ENCODE data around the gene FAM216A.
"Not testable (repeated sequence)": the region's sequence is repeated elsewhere in the genome, so short reads cannot be mapped to it uniquely, and the experiment has no call there.

FAM216A gene

GRCh38 chr12:110501752-110502738 lies 33.4 kb downstream of the FAM216A start, which contains the start of the genes RAD9B and VPS29:
TSS of gene RAD9B (plus strand) at chr12:110502331. CDS start at chr12:110502338, 7 bp downstream.
TSS of gene VPS29 (minus strand) at chr12:110502111. CDS start at chr12:110502051, 60 bp downstream.
- DNase-seq: peak; percentile 96 to 98

GRCh38 chr12:110503432-110503831 lies 34.8 kb downstream of the FAM216A start:
- no peak for DNase-seq

- no peak for DNase-seq
Observed at GRCh38 chr12:110505332-110505731, 36.7 kb downstream of the FAM216A start.

- DNase-seq: no peak
Observed at GRCh38 chr12:110508071-110508586, 39.5 kb downstream of the FAM216A start.

DNA sequence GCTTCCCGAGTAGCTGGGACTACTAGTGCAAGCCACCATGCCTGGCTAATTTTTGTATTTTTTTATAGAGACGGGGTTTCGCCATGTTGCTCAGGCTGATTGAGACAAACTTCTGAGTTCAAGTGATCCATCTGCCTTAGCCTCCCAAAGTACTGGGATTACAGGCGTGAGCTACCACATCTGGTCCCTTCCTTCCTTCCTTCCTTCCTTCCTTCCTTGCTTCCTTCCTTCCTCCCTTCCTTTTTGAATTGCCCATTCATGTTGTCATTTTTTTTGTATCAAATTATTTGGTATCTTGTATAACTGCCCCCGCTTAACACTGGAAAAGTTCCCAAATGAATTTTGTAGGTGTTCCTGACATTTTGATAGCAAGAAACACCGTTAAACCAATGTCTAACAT lies 45.2 kb downstream of the FAM216A start:
- no peak for DNase-seq

GRCh38 chr12:110514363-110514762 lies 45.7 kb downstream of the FAM216A start:
- no peak for DNase-seq

DNA sequence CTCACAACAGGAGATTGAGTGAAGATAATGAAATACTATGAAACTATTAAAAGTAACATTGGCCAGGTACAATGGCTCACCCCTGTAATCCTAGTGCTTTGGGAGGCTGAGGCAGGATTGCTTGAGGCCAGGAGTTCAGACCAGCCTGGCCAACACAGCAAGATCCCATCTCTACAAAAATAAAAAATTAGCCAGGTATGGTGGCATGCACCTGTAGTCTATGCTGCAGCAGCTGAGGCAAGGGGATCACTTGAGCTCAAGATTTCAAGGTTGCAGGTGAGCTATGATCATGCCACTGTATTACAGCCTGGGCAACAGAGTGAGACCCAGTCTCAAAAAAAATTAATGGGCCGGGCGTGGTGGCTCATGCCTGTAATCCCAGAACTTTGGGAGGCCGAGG lies 48.4 kb downstream of the FAM216A start:
- DNase-seq: no peak

DNA sequence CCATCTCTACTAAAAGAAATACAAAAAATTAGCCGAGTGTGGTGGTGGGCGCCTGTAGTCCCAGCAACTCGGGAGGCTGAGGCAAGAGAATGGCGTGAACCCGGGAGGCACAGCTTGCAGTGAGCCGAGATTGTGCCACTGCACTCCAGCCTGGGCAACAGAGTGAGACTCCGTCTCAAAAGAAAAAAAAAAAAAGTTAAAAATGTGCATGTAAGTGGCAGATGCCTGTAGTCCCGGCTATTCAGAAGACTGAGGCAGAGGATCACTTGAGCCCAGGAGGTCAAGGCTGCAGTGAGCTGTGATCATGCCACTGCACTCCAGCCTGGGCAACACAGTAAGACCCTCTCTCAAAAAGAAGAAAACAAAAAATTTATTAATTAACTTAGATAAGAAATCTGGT lies 49.4 kb downstream of the FAM216A start:
- not testable (repeated sequence) for DNase-seq

GRCh38 chr12:110520876-110521712 lies 52.4 kb downstream of the FAM216A start:
- DNase-seq: not testable (repeated sequence)

DNA sequence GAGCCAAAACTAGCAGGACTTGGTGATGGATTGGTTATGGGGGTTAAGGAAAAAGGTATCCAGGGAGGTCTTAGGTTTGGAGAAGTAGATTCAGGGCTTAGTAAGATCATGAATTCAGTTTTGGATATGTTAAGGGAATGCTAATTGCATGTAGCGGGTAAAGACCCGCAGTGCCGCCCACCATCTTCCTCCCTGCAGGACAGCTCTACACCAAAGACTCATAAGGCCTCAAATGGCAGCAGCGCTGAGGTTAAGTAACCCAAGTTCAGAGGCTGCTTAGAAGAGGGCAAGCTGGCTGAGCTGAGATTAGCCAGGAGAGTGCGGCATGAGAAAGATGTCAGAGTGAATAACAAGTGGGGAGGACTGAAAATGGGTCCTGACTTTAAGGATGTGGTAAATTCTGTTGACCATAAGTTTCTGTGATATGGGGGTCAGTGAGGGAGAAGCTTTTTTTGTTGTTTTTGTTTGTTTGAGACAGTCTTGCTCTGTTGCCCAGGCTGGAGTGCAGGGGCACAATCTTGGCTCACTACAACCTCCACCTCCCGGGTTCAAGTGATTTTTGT lies 59.7 kb downstream of the FAM216A start:
- no peak for DNase-seq

- DNase-seq: no peak
Observed at GRCh38 chr12:110530511-110530910, 61.9 kb downstream of the FAM216A start.

DNA sequence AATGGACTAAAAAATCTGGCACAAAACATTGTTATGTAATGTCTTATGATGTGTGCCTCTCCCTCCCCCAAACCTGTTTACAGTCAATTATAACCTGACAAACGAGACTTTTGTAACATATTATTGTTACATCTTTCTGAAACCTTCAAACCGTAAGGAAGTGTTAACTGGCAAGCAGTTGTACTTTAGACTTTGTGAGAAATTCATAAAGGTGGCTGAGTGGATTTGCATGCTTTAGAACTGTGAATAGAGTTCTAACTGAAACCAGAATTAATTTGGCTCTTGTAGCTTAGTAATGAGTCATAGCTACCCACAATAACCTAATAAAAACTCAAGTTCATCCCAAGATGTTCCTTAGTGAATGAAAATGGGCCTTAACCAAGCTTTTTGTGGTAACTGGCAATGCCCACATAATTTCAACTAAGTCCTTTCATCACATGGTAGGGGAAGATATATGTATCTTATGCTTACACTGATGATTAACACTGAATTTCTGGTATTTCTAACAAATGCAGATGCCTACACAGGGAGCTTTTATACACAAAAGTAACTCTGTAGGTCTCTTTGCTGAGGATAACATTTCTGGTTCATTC lies 63.2 kb downstream of the FAM216A start:
- no peak for DNase-seq

- DNase-seq: no peak
Observed at GRCh38 chr12:110532644-110533043, 64.0 kb downstream of the FAM216A start.

DNA sequence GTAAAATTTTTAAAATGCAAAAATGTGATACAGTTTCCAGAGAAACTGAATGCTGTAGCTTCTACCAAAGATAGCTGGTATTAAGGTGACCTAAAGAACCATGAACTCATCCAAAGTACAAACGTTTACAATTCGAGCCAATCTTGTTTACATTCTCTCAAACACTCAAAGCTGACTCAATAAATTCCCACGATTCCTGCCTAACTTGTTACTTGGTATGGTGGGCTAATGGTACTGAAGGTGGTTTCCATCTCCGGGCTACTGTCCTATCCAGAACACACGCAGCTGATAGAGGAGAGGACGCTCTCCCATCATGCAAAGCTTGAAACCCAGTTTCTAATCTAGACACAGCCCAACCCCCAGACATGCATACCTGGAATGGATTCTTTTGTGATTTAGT lies 65.0 kb downstream of the FAM216A start:
- DNase-seq: no peak

- DNase-seq: no peak
Observed at GRCh38 chr12:110534811-110535210, 66.2 kb downstream of the FAM216A start.

DNA sequence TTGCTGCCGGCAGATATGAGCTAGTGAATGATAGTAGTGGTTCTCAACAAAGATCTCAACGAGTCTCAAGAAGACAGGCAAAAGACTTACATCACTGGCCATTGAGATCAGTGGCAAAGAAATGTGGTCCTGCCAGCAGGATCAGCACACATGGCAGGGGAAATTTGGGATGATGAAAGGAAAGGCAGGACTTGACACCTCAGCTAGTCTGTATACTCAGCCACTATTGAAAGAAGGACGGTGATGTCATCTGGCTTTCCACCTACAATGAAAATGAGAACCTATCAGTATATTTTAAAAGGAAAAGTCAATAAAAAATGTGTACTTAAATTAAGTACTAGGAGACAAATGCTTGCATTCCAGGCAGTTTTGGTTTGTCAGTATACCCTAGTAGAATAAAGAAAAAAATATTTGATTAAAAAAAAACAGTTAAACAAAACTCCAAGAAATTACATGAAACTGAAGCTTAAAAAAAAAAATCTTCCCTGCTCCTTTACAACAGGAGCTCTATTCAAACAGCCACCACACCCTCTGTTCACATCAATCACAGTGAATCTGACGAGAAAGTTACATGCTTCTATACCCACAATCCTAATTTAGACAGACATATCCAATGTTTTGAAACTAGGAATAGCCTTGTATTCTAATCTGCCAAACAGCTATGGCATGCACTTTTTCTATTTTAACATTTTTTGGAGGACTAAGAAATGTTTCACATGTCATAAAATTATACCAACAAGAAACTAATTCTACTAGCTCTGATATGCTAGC lies 68.4 kb downstream of the FAM216A start:
- no peak for DNase-seq

DNA sequence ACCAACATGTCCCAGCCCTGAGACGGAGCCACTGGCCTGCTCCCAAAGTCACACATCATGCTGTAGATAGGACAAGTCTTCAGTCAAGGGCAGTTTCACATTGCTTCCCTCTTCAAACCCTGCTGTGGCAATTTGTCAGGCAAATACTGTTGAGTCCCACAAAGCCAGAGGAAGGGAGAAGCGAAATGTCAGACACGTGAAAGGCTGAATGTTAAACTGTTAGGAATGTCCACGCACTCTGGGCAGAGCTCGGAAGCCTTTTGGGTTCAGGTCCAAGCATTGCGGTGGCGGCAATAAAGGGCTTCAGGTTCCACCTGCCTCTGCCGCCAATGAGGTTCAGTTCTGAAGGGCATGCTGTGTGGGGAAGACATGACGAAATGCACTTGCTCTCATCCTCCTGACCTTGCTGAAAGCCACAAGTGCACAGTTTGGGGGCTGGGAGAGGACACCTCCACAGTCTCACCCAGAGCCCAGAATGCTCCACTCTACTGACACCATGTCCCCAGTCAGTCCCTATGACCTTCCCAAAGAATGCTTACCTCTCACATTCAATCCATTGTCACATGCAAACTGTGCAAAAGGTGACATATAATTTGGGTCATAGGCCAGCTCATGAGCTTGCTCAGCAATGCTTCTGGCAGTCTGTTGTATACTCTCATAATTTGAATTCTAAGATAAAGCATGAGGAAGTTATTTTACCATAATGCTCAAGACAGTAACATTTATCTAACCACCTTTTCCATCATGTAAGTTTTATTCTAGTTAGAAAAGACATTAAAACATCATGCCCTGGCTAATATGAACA lies 69.2 kb downstream of the FAM216A start:
- DNase-seq: no peak

GRCh38 chr12:110538869-110539622 lies 70.4 kb downstream of the FAM216A start:
- DNase-seq: no peak
